Keratinocyte (primary cell): Measurements from ENCODE around the gene CDH9.

Source experiments
- EZH2 ChIP-seq: IDR thresholded peaks from one replicate; pipeline ENCODE4 v1.6.1; 2012; ENCODE audit warnings: inconsistent platforms, mild to moderate bottlenecking, low read length, moderate library complexity
- TF ChIP-seq, protein P1 (sequence below), 3 experiments: IDR thresholded peaks in 1 of 3; conservative IDR thresholded peaks in 1 of 3; optimal IDR thresholded peaks in 1 of 3; 2 replicates in 2 of 3; 3 replicates in 1 of 3; pipeline versions ENCODE3 to v1.5.1; 2011; ENCODE audit warnings: low read length in 3 of 3, mild to moderate bottlenecking in 3 of 3, moderate library complexity in 2 of 3, control low read depth in 1 of 3, inconsistent platforms in 1 of 3; ENCODE audit not compliant: insufficient read depth in 2 of 3; ENCODE audit errors: extremely low read depth in 1 of 3

DNA sequence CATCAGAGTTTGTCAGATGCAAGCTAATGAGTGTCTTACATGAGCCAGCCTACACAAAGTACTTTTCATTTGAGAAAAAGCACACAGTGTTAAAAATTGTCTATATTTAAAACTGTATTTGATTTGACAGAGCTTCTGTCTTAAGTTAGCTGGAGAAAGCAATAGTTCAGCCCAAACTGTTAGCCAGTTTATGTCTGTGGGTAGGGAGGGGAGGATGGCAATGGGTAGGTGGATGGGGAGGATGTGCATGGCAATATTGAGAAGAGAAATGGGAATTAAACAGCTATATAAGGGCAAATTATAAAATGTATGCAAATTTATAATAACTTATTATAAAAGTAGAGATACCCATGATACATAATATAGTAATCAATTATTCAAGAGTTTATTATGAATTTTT lies 31.3 kb downstream of the CDH9 start:
- TF ChIP-seq, protein P1, sequence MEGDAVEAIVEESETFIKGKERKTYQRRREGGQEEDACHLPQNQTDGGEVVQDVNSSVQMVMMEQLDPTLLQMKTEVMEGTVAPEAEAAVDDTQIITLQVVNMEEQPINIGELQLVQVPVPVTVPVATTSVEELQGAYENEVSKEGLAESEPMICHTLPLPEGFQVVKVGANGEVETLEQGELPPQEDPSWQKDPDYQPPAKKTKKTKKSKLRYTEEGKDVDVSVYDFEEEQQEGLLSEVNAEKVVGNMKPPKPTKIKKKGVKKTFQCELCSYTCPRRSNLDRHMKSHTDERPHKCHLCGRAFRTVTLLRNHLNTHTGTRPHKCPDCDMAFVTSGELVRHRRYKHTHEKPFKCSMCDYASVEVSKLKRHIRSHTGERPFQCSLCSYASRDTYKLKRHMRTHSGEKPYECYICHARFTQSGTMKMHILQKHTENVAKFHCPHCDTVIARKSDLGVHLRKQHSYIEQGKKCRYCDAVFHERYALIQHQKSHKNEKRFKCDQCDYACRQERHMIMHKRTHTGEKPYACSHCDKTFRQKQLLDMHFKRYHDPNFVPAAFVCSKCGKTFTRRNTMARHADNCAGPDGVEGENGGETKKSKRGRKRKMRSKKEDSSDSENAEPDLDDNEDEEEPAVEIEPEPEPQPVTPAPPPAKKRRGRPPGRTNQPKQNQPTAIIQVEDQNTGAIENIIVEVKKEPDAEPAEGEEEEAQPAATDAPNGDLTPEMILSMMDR (optimal IDR thresholded peaks at IDR 0.05 in 1 of 3, IDR thresholded peaks at IDR 0.05 in 1 of 3, conservative IDR thresholded peaks at IDR 0.05 in 1 of 3; ENCODE audit: extremely low read depth in 1 of 3, insufficient read depth in 2 of 3, low read length in 3 of 3), result no peak
- TF ChIP-seq EZH2, result no peak
